Esophagus muscularis mucosa (tissue), 3 donors: ENCODE data around the gene MAD1L1.

ENCODE experiments used
- EP300 ChIP-seq: sonication (generic); formaldehyde crosslinking; IDR thresholded peaks from one replicate; pipeline ENCODE4 v1.6.1; 2017; ENCODE audit warnings: antibody characterized with exemption
- TF ChIP-seq, protein P1 (sequence below), 3 experiments: fragments of 200-600 bp in 2 of 3; fragments of 450-650 bp in 1 of 3; sonication (generic) in 2 of 3; IDR thresholded peaks; one replicate each; pipeline ENCODE4 v1.5.1; 2017 to 2019; ENCODE audit warnings: antibody characterized with exemption in 3 of 3, mild to moderate bottlenecking in 2 of 3, moderate library complexity in 1 of 3

- TF ChIP-seq, protein P1, sequence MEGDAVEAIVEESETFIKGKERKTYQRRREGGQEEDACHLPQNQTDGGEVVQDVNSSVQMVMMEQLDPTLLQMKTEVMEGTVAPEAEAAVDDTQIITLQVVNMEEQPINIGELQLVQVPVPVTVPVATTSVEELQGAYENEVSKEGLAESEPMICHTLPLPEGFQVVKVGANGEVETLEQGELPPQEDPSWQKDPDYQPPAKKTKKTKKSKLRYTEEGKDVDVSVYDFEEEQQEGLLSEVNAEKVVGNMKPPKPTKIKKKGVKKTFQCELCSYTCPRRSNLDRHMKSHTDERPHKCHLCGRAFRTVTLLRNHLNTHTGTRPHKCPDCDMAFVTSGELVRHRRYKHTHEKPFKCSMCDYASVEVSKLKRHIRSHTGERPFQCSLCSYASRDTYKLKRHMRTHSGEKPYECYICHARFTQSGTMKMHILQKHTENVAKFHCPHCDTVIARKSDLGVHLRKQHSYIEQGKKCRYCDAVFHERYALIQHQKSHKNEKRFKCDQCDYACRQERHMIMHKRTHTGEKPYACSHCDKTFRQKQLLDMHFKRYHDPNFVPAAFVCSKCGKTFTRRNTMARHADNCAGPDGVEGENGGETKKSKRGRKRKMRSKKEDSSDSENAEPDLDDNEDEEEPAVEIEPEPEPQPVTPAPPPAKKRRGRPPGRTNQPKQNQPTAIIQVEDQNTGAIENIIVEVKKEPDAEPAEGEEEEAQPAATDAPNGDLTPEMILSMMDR (IDR thresholded peaks at IDR 0.05): no peak
- no peak for TF ChIP-seq EP300
These were observed 338.3 kb downstream of the MAD1L1 start for GRCh38 chr7:1894313-1894900.
